Neural cell (in vitro differentiated cells): ENCODE data around the gene MTX1.

Experiments used
- CTCF ChIP-seq: fragments of 450-650 bp; IDR thresholded peaks from 2 replicates; pipeline ENCODE4 v1.5.1; 2014; ENCODE audit warnings: antibody characterized with exemption, mild to moderate bottlenecking, moderate library complexity; ENCODE audit not compliant: poor library complexity, severe bottlenecking
- EP300 ChIP-seq: fragments of 450-650 bp; conservative IDR thresholded peaks from 2 replicates; pipeline ENCODE4 v1.6.1; 2014; ENCODE audit warnings: antibody characterized with exemption, mild to moderate bottlenecking, moderate library complexity; ENCODE audit not compliant: poor library complexity, severe bottlenecking
- EZH2 ChIP-seq: fragments of 200-600, 300-800 bp; shearing (Covaris generic), sonication (generic); IDR thresholded peaks from 2 replicates; pipeline ENCODE4 v1.6.1; 2014; ENCODE audit warnings: antibody characterized with exemption, low read length, borderline replicate concordance, mild to moderate bottlenecking; ENCODE audit not compliant: insufficient read depth, poor library complexity, severe bottlenecking
- MXI1 ChIP-seq: fragments of 450-650 bp; conservative IDR thresholded peaks from 2 replicates; pipeline ENCODE4 v1.6.1; 2014; ENCODE audit warnings: antibody characterized with exemption, mild to moderate bottlenecking; ENCODE audit not compliant: poor library complexity, severe bottlenecking
- POLR2AphosphoS5 ChIP-seq: IDR thresholded peaks from 2 replicates; pipeline ENCODE4 v1.6.1; 2012
- RAD21 ChIP-seq: fragments of 450-650 bp; conservative IDR thresholded peaks from 2 replicates; pipeline ENCODE4 v1.6.1; 2014; ENCODE audit warnings: antibody characterized with exemption, mild to moderate bottlenecking, moderate library complexity
- REST ChIP-seq: IDR thresholded peaks from 2 replicates; pipeline ENCODE4 v1.6.1; 2012; ENCODE audit warnings: borderline replicate concordance
- SMC3 ChIP-seq: fragments of 450-650 bp; conservative IDR thresholded peaks from 2 replicates; pipeline ENCODE4 v1.6.1; 2014; ENCODE audit warnings: antibody characterized with exemption, mild to moderate bottlenecking, moderate library complexity; ENCODE audit not compliant: poor library complexity
- TAF1 ChIP-seq: IDR thresholded peaks from 2 replicates; pipeline ENCODE4 v1.6.1; 2012; ENCODE audit warnings: low read depth

- no peak for TF ChIP-seq CTCF
- TF ChIP-seq MXI1, result no peak
- TF ChIP-seq EZH2, result no peak
- no peak for TF ChIP-seq POLR2AphosphoS5
- TF ChIP-seq REST, result no peak
- no peak for TF ChIP-seq SMC3
- no peak for TF ChIP-seq EP300
- no peak for TF ChIP-seq RAD21
- no peak for TF ChIP-seq TAF1
These were observed 22.3 kb upstream of the MTX1 start for GRCh38 chr1:155186067-155186793.
